HS-27A (cell line): ENCODE results near the gene FSTL5.

Experiments used
- DNase-seq: peaks from one replicate; pipeline ENCODE4 v3.0.0-alpha.2; 2012; ENCODE audit warnings: low read depth, missing footprints

FSTL5 gene

GRCh38 chr4:161444626-161445025 lies 719.2 kb downstream of the FSTL5 start:
- DNase-seq = no peak

- no peak for DNase-seq
Observed at GRCh38 chr4:161442921-161443320, 720.9 kb downstream of the FSTL5 start.

- DNase-seq = no peak
Observed at GRCh38 chr4:161438096-161438495, 725.7 kb downstream of the FSTL5 start.

GRCh38 chr4:161428180-161428965 lies 735.4 kb downstream of the FSTL5 start:
- no peak for DNase-seq

DNA sequence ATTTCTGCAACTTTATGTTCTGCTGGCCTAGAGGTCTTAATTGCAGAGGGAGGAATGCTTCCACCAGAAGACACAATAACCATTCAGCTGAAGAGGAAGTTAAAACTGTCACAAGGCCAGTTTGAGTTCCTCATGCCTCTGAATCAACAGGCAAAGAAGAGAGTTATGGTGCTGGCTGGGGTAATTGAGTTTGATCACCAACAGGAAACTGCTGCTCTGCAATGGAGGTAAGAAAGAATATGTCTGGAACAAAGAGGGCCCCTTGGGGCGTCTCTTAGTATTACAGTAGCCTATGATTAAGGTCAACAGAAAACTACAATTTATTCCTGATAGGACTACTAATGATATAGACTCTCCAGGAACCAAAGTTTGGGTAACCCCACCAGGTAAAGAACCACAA lies 744.0 kb downstream of the FSTL5 start:
- no peak for DNase-seq

- DNase-seq = no peak
Observed at GRCh38 chr4:161411901-161412300, 751.9 kb downstream of the FSTL5 start.

- DNase-seq = peak; percentile 1
Observed at GRCh38 chr4:161404346-161405110, 759.3 kb downstream of the FSTL5 start.

- DNase-seq = no peak
Observed at GRCh38 chr4:161403781-161404180, 760.0 kb downstream of the FSTL5 start.

GRCh38 chr4:161393602-161394001 lies 770.2 kb downstream of the FSTL5 start:
- DNase-seq = no peak

DNA sequence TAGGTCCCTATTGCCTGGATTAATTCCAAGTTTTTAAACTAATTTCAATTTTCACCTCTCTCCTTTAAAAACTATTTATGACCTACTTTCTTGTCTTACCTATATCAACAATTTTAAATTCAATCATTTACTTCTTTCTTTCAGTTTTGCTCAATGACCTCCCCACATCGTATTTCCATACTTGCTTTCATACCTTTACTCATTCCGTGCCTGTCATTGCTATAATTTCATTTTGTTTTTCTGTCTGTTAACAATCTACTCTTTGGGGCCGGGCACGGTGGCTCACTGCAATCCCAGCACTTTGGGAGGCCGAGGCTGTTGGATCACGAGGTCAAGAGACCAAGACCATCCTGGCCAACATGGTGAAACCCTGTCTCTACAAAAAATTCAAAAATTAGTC lies 781.1 kb downstream of the FSTL5 start:
- no peak for DNase-seq

DNA sequence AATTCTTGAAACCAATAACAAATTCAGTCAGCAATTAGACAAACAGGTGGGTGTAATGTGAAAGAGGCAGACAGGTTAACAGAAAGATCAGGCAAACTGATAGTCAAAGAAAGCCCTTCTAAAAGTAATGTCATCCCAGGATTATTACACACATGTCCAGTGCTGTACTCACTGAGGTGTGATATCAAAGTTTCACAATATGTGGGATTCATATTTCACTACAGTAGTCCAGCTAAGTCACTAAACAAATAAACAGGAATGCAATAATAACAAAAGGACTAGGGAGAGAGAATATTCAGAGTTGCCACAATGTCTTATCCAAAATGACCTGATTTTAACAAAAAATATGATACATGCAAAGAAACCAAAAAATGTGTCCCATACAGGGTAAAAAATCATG lies 787.5 kb downstream of the FSTL5 start:
- no peak for DNase-seq

GRCh38 chr4:161364681-161365080 lies 799.1 kb downstream of the FSTL5 start:
- no peak for DNase-seq

DNA sequence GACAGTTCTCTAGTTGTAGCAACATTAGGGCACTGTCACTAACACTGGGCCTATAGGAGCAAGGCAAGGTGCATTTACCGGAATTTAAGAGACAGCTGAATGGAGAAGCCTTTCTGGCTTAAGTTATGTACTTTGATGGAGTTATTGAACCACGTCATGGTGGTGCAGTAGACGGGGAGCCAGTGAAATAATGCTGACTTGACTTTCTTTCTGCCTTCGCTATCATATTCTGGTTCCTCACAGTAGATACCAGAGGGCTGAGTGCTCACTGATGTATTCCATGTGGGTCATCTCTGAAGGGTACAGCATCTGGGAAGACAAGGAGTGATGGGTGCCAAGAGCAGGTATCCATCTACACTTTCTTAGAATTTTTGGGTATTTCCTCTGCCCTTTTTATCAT lies 802.8 kb downstream of the FSTL5 start:
- DNase-seq = no peak

DNA sequence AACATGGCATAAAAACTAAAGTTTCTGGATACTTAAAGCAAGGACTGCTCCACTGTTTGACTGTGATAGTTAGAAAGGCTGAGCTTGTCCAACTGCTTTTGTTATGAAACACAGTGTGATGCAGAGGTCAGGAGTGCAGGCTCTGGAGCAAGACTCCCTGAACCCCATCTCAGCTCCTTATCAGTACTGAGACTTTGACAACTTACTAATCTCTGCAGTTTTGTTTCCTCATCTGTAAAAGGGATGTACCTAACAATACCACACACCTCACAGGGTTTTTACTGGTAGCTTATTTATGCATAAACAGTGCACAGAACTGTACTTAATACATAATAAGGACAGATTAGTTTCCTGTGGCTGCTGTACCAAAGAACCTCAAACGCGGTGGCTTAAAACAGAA lies 804.3 kb downstream of the FSTL5 start:
- DNase-seq = no peak

GRCh38 chr4:161356351-161356750 lies 807.4 kb downstream of the FSTL5 start:
- DNase-seq = no peak

DNA sequence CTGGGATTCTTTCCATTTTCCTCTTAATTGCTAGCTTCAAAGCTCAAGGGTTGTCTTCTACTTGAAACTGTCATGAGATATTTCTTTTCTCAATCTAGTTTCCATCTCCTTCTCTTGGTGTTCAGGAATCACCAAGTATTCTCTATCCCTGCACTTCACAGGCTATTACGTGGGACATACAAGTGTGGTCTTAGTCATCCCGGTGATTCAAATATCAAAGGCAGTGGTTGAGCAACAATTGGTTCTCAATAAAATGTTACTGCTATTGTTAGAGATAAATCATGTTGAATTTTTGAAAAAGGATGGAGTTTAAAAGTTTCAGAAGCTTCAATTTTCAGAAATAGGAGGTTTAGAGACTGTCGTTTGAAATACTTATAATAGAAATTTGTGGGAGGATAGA lies 812.9 kb downstream of the FSTL5 start:
- DNase-seq = no peak

DNA sequence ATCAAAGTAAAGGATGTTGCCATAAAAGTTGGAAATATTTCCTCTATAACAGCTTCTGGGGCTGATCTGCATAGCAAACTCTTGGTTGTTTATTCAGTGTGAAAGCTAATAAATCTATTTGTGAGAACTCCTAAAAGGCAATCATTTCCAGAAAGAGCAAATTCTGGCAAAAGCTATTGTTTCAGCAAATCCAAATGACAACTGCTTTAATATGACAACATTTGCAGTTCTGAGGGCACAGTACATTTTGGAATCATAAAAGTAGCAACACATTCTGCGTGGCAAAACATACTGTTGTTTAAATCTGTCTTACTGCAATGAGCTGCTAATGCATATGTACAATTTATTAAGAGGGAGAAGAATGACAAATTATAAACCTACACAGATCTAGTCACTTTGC lies 818.1 kb downstream of the FSTL5 start:
- no peak for DNase-seq

GRCh38 chr4:161343569-161343950 lies 820.2 kb downstream of the FSTL5 start:
- DNase-seq = no peak

DNA sequence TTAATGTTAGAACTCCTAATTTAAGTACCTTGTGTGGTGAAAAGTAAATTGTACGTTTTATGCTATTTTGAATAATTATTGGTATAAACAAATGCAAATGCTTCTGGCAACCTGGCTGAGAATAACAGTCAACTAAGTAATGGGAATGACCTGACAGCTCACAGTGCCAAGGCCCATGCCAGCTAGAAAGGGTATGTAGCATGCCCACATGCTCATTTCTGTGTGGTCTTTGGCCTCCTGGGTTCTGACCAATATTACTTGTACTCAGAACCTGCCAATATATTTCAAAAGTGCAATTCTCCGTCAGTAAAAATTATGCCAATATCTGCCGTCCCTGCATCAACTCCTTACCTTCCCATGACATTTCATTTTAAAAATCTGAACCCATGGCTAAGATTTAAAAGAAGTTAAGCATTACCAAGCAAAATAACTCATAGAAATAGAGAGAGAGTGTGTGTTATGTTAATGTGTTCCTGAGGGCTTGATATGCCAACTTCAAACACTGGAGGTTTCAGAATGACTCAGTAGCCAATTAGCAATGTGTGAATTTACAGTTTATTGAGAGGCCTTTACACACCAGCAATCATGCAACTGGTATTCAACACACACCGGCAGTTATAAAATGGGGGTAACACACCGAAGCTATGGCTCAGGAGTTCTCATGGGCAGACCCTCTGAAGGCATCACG lies 820.8 kb downstream of the FSTL5 start:
- no peak for DNase-seq

GRCh38 chr4:161336621-161337020 lies 827.2 kb downstream of the FSTL5 start:
- no peak for DNase-seq

- no peak for DNase-seq
Observed at GRCh38 chr4:161336016-161336530, 827.7 kb downstream of the FSTL5 start.
